Type B pancreatic cell (in vitro differentiated cells): ENCODE results near the gene SLC4A1AP. TPM values are rescaled to one million over a fixed set of nuclear protein-coding genes. Genes with fewer than 3 reads are reported as not detected.

Experiments used
- DNase-seq: peaks from one replicate; pipeline ENCODE4 v3.0.0; 2021; ENCODE audit warnings: mixed read lengths; ENCODE audit not compliant: unreplicated experiment; ENCODE audit errors: extremely low spot score
- H3K27ac Mint-ChIP-seq: 2 replicates; pipeline ENCODE4 v1.8.0; 2021; ENCODE audit warnings: mild to moderate bottlenecking, mixed read lengths
- H3K27me3 Mint-ChIP-seq: 2 replicates; pipeline ENCODE4 v1.8.0; 2021; ENCODE audit warnings: mixed read lengths
- H3K36me3 Mint-ChIP-seq: 2 replicates; pipeline ENCODE4 v1.8.0; 2021; ENCODE audit warnings: mixed read lengths
- H3K4me1 Mint-ChIP-seq: one replicate; pipeline ENCODE4 v1.8.0; 2021; ENCODE audit warnings: mixed read lengths; ENCODE audit not compliant: unreplicated experiment
- H3K4me3 Mint-ChIP-seq: 2 replicates; pipeline ENCODE4 v1.8.0; 2021; ENCODE audit warnings: mild to moderate bottlenecking, mixed read lengths
- H3K9me3 Mint-ChIP-seq: 2 replicates; pipeline ENCODE4 v1.8.0; 2021; ENCODE audit warnings: mixed read lengths
- total RNA-seq: library from RNA; stranded (reverse); gene quantifications from 2 replicates; pipeline ENCODE4 v1.2.1, GENCODE V29; 2021; ENCODE audit warnings: low replicate concordance
- TF ChIP-seq, protein P1 (sequence below): fragments of 200-600 bp; sonication (generic); conservative IDR thresholded peaks from 2 replicates; pipeline ENCODE4 v1.5.0; 2021; ENCODE audit warnings: antibody characterized with exemption, mild to moderate bottlenecking

Gene SLC4A1AP
- total RNA-seq, 1 donor from 2014 or later = 20.7 TPM

- peaks cover 24% of the 10 kb centered on the region for H3K4me1 Mint-ChIP-seq
- no peaks in the 10 kb centered on the region for H3K36me3 Mint-ChIP-seq
- no peaks in the 10 kb centered on the region for H3K9me3 Mint-ChIP-seq
- peak overlapping the region; percentile 61 for H3K27ac Mint-ChIP-seq
- H3K27me3 Mint-ChIP-seq = no peaks in the 10 kb centered on the region
- TF ChIP-seq, protein P1, sequence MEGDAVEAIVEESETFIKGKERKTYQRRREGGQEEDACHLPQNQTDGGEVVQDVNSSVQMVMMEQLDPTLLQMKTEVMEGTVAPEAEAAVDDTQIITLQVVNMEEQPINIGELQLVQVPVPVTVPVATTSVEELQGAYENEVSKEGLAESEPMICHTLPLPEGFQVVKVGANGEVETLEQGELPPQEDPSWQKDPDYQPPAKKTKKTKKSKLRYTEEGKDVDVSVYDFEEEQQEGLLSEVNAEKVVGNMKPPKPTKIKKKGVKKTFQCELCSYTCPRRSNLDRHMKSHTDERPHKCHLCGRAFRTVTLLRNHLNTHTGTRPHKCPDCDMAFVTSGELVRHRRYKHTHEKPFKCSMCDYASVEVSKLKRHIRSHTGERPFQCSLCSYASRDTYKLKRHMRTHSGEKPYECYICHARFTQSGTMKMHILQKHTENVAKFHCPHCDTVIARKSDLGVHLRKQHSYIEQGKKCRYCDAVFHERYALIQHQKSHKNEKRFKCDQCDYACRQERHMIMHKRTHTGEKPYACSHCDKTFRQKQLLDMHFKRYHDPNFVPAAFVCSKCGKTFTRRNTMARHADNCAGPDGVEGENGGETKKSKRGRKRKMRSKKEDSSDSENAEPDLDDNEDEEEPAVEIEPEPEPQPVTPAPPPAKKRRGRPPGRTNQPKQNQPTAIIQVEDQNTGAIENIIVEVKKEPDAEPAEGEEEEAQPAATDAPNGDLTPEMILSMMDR = no peak
- no peak for DNase-seq
- H3K4me3 Mint-ChIP-seq = no peak overlapping the region
Measured at GRCh38 chr2:27728081-27728858, 64.6 kb downstream of the SLC4A1AP start.

- Mint-ChIP-seq H3K9me3 (no peaks in the 10 kb centered on the region), H3K4me3 (no peak overlapping the region)
Measured at GRCh38 chr2:27729198-27729597, 65.5 kb downstream of the SLC4A1AP start.

DNA sequence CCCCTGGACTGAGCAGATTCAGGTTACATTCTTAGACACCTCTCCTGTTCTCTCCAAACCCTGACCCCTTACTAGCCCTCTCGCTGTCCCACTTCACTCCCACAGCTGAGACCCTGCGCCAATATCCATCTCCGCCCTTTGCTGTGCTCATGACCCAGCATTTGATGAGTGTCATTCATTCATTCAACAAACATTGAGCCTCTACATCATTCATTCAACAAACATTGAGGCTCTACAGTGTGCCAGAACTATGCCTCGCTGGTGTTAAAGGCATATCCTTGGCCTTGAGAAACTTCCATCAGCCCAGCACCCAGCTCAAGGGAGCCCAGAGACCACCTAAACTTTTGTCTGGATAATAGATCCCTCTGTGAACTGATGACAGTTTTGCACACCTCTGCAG is 65.9 kb downstream of the SLC4A1AP start:
- Mint-ChIP-seq H3K9me3 (no peaks in the 10 kb centered on the region), H3K27ac (no peak overlapping the region), H3K27me3 (peaks cover 4% of the 10 kb centered on the region), H3K4me1 (peaks cover 20% of the 10 kb centered on the region), H3K4me3 (no peak overlapping the region), H3K36me3 (no peaks in the 10 kb centered on the region)
- no peak for DNase-seq
- TF ChIP-seq, protein P1 = no peak

More at GRCh38 chr2:27729198-27729597, 65.5 kb downstream of the SLC4A1AP start:
- Mint-ChIP-seq H3K4me1 (peaks cover 20% of the 10 kb centered on the region), H3K36me3 (no peaks in the 10 kb centered on the region), H3K27me3 (no peaks in the 10 kb centered on the region), H3K27ac (no peak overlapping the region)
- TF ChIP-seq, protein P1 = no peak
- DNase-seq = no peak

DNA sequence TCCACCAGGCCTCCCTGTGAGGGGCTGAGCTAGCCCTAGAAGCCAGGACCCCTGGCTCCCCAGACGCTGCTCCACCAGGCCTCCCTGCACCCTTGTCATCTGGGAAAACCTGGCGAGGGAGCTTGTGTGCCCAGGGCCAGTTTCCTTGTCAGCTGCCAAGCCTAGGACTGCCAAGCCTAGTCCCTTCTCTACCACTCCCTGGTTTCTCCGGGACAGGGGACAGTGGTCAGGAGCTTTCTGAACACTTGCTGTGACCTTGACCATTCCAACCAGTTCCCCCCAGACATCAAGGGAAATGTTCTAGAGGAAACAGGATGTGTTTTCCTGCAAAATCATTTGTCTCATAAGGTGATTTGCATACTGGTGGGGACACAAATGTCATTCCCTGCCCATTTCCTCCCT is 66.6 kb downstream of the SLC4A1AP start:
- DNase-seq = no peak
- Mint-ChIP-seq H3K27me3 (peaks cover 8% of the 10 kb centered on the region), H3K4me1 (peaks cover 15% of the 10 kb centered on the region), H3K27ac (no peak overlapping the region), H3K36me3 (no peaks in the 10 kb centered on the region), H3K4me3 (no peak overlapping the region), H3K9me3 (no peaks in the 10 kb centered on the region)
- TF ChIP-seq, protein P1 = no peak

DNA sequence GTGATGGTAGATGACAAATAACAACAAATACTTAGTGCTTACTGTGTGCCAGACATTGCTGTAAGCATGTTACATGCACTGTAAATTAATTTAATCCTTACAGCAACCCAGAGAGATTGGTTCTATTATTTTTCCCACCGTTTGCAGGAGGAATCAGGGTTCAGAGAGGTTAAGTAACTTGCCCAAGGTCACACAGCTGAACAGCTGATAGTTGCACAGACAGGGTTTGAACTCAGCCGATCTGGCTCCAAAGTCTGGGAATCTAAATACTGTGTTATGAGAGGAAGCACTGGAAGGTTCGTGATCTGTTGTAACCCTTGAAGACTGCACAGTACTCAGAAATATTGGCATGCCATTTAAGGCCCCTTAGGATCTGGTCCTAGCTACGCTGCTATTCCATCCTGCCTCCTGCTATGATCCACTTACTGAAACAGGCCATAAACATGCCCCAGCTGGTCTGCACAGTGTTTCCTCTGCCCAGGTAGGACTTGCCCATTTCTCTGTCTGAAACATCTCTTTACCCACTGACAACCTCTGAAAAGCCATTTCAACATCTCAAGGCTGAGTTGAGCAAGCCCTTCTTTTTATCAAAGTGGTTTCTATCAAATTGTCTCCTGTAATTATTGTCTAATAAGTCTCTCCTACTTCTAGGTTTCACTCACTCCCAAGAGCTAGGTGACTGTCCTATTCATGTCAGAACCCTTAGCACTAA is 67.4 kb downstream of the SLC4A1AP start:
- TF ChIP-seq, protein P1 = no peak
- no peaks in the 10 kb centered on the region for H3K9me3 Mint-ChIP-seq
- H3K4me3 Mint-ChIP-seq = no peak overlapping the region
- H3K27me3 Mint-ChIP-seq = peaks cover 8% of the 10 kb centered on the region
- H3K27ac Mint-ChIP-seq = no peak overlapping the region
- no peak for DNase-seq
- peaks cover 11% of the 10 kb centered on the region for H3K4me1 Mint-ChIP-seq
- no peaks in the 10 kb centered on the region for H3K36me3 Mint-ChIP-seq
